Prostate gland (tissue), 2 donors: ENCODE data around the gene ACTL8. TPM values are rescaled to one million over a fixed set of nuclear protein-coding genes. Genes with fewer than 3 reads are reported as not detected.

Experiments used
- DNase-seq: peaks from one replicate; pipeline ENCODE4 v3.0.0-alpha.2; 2019; ENCODE audit warnings: low spot score
- H3K27ac ChIP-seq, 2 donors: fragments of 200-600 bp; sonication (generic); 2 replicates each; pipeline ENCODE4 v1.5.1; 2017 to 2019
- H3K27me3 ChIP-seq: fragments of 200-600 bp; sonication (generic); replicated peaks from 2 replicates; pipeline ENCODE4 v1.5.1; 2019; ENCODE audit not compliant: insufficient read depth
- H3K36me3 ChIP-seq, 2 donors: fragments of 200-600 bp; sonication (generic); 1 replicate in 1 of 2; 2 replicates in 1 of 2; pipeline versions ENCODE4 v1.5.1 to v1.8.1; 2017 to 2019
- H3K4me1 ChIP-seq: fragments of 200-600 bp; sonication (generic); replicated peaks from 2 replicates; pipeline ENCODE4 v1.5.1; 2019
- H3K4me3 ChIP-seq, 2 donors: fragments of 200-600 bp; sonication (generic); 2 replicates each; pipeline ENCODE4 v1.5.1; 2017 to 2019
- H3K9me3 ChIP-seq: fragments of 200-600 bp; sonication (generic); 2 replicates; pipeline ENCODE4 v1.5.1; 2017
- CTCF ChIP-seq, 4 experiments: fragments of 200-600 bp in 2 of 4; fragments of 450-650 bp in 2 of 4; sonication (generic) in 2 of 4; IDR thresholded peaks; 1 replicate in 3 of 4; 2 replicates in 1 of 4; pipeline ENCODE4 v1.5.1; 2016 to 2019; ENCODE audit warnings: antibody characterized with exemption in 4 of 4, mild to moderate bottlenecking in 2 of 4, moderate library complexity in 2 of 4
- POLR2A ChIP-seq: fragments of 450-650 bp; IDR thresholded peaks from one replicate; pipeline ENCODE4 v1.6.1; 2016; ENCODE audit warnings: antibody characterized with exemption, mild to moderate bottlenecking
- POLR2AphosphoS5 ChIP-seq: sonication (generic); formaldehyde crosslinking; IDR thresholded peaks from one replicate; pipeline ENCODE4 v1.6.1; 2017; ENCODE audit warnings: antibody characterized with exemption
- WGBS: methylation state at CpG from one replicate; pipeline ENCODE4 v1.1.5; 2018; 5-methylcytosine and 5-hydroxymethylcytosine counted together
- intact Hi-C: fragments of 100-400 bp; cut with DNase I; formaldehyde crosslinking; loops from one replicate; pipeline ENCODE4 v1.14.2; 2022
- total RNA-seq, 2 donors: library from RNA; depleted of rRNA; stranded (reverse); fragments of >200 nt; gene quantifications; one replicate each; pipeline ENCODE4 v1.1.0, GENCODE V29; 2016

The ACTL8 gene, protein sequence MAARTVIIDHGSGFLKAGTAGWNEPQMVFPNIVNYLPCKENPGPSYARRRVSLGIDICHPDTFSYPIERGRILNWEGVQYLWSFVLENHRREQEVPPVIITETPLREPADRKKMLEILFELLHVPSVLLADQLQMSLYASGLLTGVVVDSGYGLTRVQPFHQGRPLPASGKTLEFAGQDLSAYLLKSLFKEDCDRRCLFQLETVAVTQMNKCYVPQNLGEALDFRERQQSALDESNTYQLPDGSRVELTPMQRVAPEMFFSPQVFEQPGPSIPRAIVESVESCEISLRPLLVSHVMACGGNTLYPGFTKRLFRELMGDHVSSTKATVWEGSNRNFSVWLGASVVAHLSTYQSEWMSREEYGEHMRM
- 1 to 10 TPM in 1 of 2 donors, not detected in 1; 5.9 TPM for total RNA-seq

- no peaks in the 10 kb centered on the region for H3K9me3 ChIP-seq
- H3K27ac ChIP-seq: no peak within 1 kb of the TSS
- no peak for DNase-seq
- no peak within 1 kb of the TSS for H3K4me3 ChIP-seq
- H3K27me3 ChIP-seq: no peaks in the 10 kb centered on the region
- H3K36me3 ChIP-seq: no peaks in the 10 kb centered on the region
- H3K4me1 ChIP-seq: no peaks in the 10 kb centered on the region
- 63% methylated on average over 12 of the region's 12 CpGs for WGBS
- TF ChIP-seq CTCF (IDR thresholded peaks at IDR 0.05) (no peak), POLR2A (no peak), POLR2AphosphoS5 (no peak)
- intact Hi-C loops: no loop called here
These were observed at the start of gene ACTL8 for GRCh38 chr1:17755120-17755519. TSS of gene ACTL8 (plus strand) at chr1:17755333. CDS start at chr1:17823009, 67,676 bp downstream.

DNA sequence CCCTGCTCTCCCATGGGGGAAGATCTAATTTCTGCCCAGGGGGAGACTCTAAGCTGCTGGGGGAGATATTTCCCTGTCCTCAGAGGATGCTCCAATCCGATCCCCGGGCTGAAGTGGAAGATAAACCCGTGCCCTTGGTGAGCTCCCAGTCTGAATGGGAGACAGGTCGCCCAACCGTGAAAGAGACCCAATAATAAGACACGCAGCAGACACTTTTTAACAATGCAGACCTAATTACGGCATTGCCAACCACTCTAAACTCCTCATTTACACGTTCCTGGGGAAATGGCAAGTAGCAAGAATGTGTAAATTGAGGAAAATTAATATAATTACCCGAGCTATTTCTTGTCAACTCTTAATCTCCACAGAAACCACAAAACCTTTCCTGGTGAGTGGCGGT lies 48.7 kb upstream of the ACTL8 start:
- no peak for DNase-seq
- intact Hi-C loops: no loop called here
- H3K4me1 ChIP-seq: no peaks in the 10 kb centered on the region
- 60% methylated on average over 10 of the region's 10 CpGs for WGBS
- no peaks in the 10 kb centered on the region for H3K36me3 ChIP-seq
- H3K4me3 ChIP-seq: no peak overlapping the region
- H3K9me3 ChIP-seq: no peaks in the 10 kb centered on the region
- H3K27ac ChIP-seq: no peak overlapping the region
- TF ChIP-seq POLR2A (no peak), POLR2AphosphoS5 (no peak), CTCF (IDR thresholded peaks at IDR 0.05) (no peak)
- peaks cover 5% of the 10 kb centered on the region for H3K27me3 ChIP-seq

- intact Hi-C loops: no loop called here
- no peak overlapping the region for H3K27ac ChIP-seq
- H3K4me3 ChIP-seq: no peak overlapping the region
- H3K27me3 ChIP-seq: peaks cover 5% of the 10 kb centered on the region
- WGBS: 88% methylated on average over 3 of the region's 3 CpGs
- TF ChIP-seq POLR2AphosphoS5: no peak
- no peaks in the 10 kb centered on the region for H3K4me1 ChIP-seq
- no peaks in the 10 kb centered on the region for H3K36me3 ChIP-seq
- no peak for DNase-seq
- H3K9me3 ChIP-seq: no peaks in the 10 kb centered on the region
These were observed 45.2 kb upstream of the ACTL8 start for GRCh38 chr1:17709981-17710380.

- H3K27me3 ChIP-seq: peaks cover 5% of the 10 kb centered on the region
- TF ChIP-seq CTCF (IDR thresholded peaks at IDR 0.05) (no peak), POLR2A (no peak), POLR2AphosphoS5 (no peak)
- H3K27ac ChIP-seq: no peak overlapping the region
- no peaks in the 10 kb centered on the region for H3K4me1 ChIP-seq
- no peak for DNase-seq
- H3K36me3 ChIP-seq: no peaks in the 10 kb centered on the region
- WGBS: 84% methylated on average over 4 of the region's 4 CpGs
- H3K9me3 ChIP-seq: no peaks in the 10 kb centered on the region
- H3K4me3 ChIP-seq: no peak overlapping the region
- intact Hi-C loops: no loop called here
These were observed 44.1 kb upstream of the ACTL8 start for GRCh38 chr1:17710889-17711576.

- intact Hi-C loops: no loop called here
- TF ChIP-seq CTCF (IDR thresholded peaks at IDR 0.05) (no peak), POLR2AphosphoS5 (no peak), POLR2A (no peak)
- Histone ChIP-seq H3K4me1 (no peaks in the 10 kb centered on the region), H3K9me3 (no peaks in the 10 kb centered on the region), H3K36me3 (no peaks in the 10 kb centered on the region), H3K27ac (no peak overlapping the region), H3K27me3 (peaks cover 5% of the 10 kb centered on the region), H3K4me3 (no peak overlapping the region)
- no peak for DNase-seq
These were observed 43.6 kb upstream of the ACTL8 start for GRCh38 chr1:17711577-17711910.
